ENCODE results near the gene ZSWIM5.

The ZSWIM5 gene

GRCh38 chr1:45051005-45051772, 155.2 kb downstream of the ZSWIM5 start:
- TF ChIP-seq CTCF (IDR thresholded peaks at IDR 0.05), result no peak

DNA sequence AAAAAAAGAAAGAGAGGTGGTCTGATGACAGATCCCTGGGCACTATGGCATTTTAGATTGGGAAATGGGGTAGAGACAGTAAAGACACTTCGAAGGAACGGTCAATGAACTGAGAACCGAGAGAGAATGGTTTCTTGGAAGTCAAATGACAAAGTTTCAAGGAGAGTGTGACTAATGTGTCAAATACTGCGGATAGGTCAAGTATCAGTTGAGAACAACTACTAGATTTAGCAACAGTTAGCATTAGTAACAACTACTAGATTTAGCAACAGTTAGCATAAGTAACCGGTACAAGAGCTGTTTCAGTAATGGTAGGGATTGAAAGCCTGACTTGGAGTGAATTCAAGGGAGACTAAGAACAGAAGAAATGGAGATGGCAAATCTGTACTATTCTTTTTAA, 159.4 kb downstream of the ZSWIM5 start:
- TF ChIP-seq CTCF (IDR thresholded peaks at IDR 0.05), result no peak

- no peak for TF ChIP-seq CTCF (IDR thresholded peaks at IDR 0.05)
These were observed 161.5 kb downstream of the ZSWIM5 start for GRCh38 chr1:45044916-45045315.

DNA sequence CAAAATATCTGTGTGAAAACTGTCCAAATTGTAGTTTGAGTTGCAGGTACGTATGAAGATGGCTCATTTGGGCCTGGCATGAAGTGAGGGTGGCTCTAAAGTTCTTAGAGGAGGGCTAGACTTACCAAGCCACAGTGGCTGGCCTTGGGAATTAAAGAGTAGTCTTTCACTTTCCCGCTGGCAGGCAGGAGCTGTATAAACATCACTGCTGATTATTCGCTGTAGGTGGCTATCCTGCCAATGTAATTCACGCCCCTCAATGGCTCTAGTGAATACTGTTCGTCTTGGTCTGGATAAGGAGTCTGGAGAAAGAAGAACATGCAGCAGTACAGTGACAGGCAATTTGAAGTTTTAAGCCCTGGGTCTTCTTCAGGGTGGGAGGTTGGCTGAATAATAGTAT, 163.3 kb downstream of the ZSWIM5 start:
- TF ChIP-seq CTCF (IDR thresholded peaks at IDR 0.05), result no peak

GRCh38 chr1:45040297-45040696, 166.1 kb downstream of the ZSWIM5 start:
- no peak for TF ChIP-seq CTCF (IDR thresholded peaks at IDR 0.05)

DNA sequence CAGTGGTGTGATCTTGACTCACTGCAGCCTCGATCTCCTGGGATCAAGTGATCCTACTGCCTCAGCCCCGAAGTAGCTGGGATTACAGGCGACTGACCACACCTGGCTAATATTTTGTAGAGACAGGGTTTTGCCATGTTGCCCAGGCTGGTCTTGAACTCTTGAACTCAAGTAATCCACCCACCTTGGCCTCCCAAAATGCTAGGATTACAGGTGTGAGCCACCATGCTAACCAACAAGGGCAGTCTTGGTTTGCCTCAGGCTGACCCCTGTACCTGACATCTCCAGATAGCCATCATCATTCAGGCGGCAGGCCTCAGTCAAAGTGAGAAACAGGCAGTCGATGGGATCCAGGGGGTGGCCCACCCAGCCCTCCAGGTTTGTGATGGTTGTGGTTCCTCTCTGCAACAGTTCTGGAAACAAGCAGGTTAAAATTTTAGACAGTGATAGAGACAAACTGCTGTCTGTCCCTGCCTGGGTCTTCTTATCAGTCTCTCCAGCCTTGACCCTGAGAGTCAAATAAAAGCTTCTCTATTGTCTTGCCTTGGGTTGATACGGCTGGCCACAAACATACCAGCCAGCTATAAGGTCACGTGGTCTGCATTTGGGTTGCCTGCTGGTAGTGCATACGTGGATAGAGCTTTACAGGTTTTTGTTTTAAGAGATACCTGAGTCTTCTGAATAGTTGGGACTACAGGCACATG, 167.6 kb downstream of the ZSWIM5 start:
- no peak for TF ChIP-seq CTCF (IDR thresholded peaks at IDR 0.05)

DNA sequence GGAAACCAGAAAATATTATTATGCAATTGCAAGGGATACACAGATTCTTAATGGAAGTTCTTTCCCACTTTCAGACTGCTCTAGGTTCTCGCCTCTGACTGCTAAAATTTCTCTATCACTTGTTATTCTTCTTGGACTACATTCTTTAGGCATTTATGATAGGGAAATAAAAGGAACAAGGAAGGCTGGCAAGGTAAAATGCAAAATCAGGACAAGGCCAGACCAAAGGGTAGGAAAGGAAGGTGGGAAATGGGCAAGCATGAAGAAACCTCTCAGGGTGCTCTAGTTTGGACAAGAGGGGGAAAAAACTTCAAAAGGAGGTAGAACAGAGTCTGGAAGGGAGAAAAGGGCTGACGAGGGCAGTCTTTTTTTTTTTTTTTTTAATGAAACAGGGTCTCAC, 168.2 kb downstream of the ZSWIM5 start:
- no peak for TF ChIP-seq CTCF (IDR thresholded peaks at IDR 0.05)
